Mononuclear cell (primary cell): ENCODE data around the gene CDH13. TPM values are rescaled to one million over a fixed set of nuclear protein-coding genes. Genes with fewer than 3 reads are reported as not detected.

Source experiments
- H3K27me3 ChIP-seq: 2 replicates; pipeline ENCODE4 v1.6.0; 2011; ENCODE audit warnings: low read length, control low read depth; ENCODE audit not compliant: insufficient read depth
- H3K4me1 ChIP-seq: 2 replicates; pipeline ENCODE4 v1.5.1; 2011; ENCODE audit warnings: mild to moderate bottlenecking, low read length, control low read depth; ENCODE audit not compliant: insufficient read depth
- H3K4me3 ChIP-seq: 2 replicates; pipeline ENCODE4 v1.5.1; 2011; ENCODE audit warnings: mild to moderate bottlenecking, low read length, moderate library complexity
- H3K9me3 ChIP-seq: 2 replicates; pipeline ENCODE4 v1.5.1; 2011; ENCODE audit warnings: low read depth, mild to moderate bottlenecking, control low read depth, low read length
- total RNA-seq: library from RNA; depleted of rRNA; stranded (reverse); fragments of >200 nt; gene quantifications from one replicate; pipeline ENCODE4 v1.2.3, GENCODE V29; 2012

The CDH13 gene
- total RNA-seq, 1 donor = 0.10 TPM

- no peaks in the 10 kb centered on the region for H3K27me3 ChIP-seq
- H3K4me1 ChIP-seq = no peaks in the 10 kb centered on the region
- no peak overlapping the region for H3K4me3 ChIP-seq
- H3K9me3 ChIP-seq = no peaks in the 10 kb centered on the region
Measured at GRCh38 chr16:83727751-83728352, 1101.1 kb downstream of the CDH13 start.

- Histone ChIP-seq H3K4me1 (no peaks in the 10 kb centered on the region), H3K4me3 (no peak overlapping the region)
Measured at GRCh38 chr16:83728492-83728891, 1101.7 kb downstream of the CDH13 start.

GRCh38 chr16:83730812-83731211 is 1104.0 kb downstream of the CDH13 start:
- Histone ChIP-seq H3K27me3 (no peaks in the 10 kb centered on the region), H3K9me3 (no peaks in the 10 kb centered on the region), H3K4me3 (no peak overlapping the region), H3K4me1 (no peaks in the 10 kb centered on the region)

More at GRCh38 chr16:83728492-83728891, 1101.7 kb downstream of the CDH13 start:
- no peaks in the 10 kb centered on the region for H3K9me3 ChIP-seq
- no peaks in the 10 kb centered on the region for H3K27me3 ChIP-seq

GRCh38 chr16:83732536-83732935 is 1105.8 kb downstream of the CDH13 start:
- H3K27me3 ChIP-seq = no peaks in the 10 kb centered on the region
- no peaks in the 10 kb centered on the region for H3K4me1 ChIP-seq
- H3K9me3 ChIP-seq = no peaks in the 10 kb centered on the region
- no peak overlapping the region for H3K4me3 ChIP-seq

- H3K4me1 ChIP-seq = no peaks in the 10 kb centered on the region
- H3K9me3 ChIP-seq = no peaks in the 10 kb centered on the region
- H3K4me3 ChIP-seq = no peak overlapping the region
- H3K27me3 ChIP-seq = no peaks in the 10 kb centered on the region
Measured at GRCh38 chr16:83733301-83733700, 1106.5 kb downstream of the CDH13 start.

GRCh38 chr16:83734136-83734535 is 1107.4 kb downstream of the CDH13 start:
- H3K4me1 ChIP-seq = no peaks in the 10 kb centered on the region
- no peak overlapping the region for H3K4me3 ChIP-seq
- no peaks in the 10 kb centered on the region for H3K27me3 ChIP-seq
- H3K9me3 ChIP-seq = no peaks in the 10 kb centered on the region

GRCh38 chr16:83737729-83738354 is 1111.1 kb downstream of the CDH13 start:
- Histone ChIP-seq H3K9me3 (no peaks in the 10 kb centered on the region), H3K4me1 (no peaks in the 10 kb centered on the region), H3K27me3 (no peaks in the 10 kb centered on the region), H3K4me3 (no peak overlapping the region)

- H3K9me3 ChIP-seq = no peaks in the 10 kb centered on the region
- peaks cover 2% of the 10 kb centered on the region for H3K4me1 ChIP-seq
- H3K4me3 ChIP-seq = no peak overlapping the region
- H3K27me3 ChIP-seq = no peaks in the 10 kb centered on the region
Measured at GRCh38 chr16:83738923-83739503, 1112.2 kb downstream of the CDH13 start.

- H3K4me3 ChIP-seq = no peak overlapping the region
- no peaks in the 10 kb centered on the region for H3K27me3 ChIP-seq
- peaks cover 12% of the 10 kb centered on the region for H3K4me1 ChIP-seq
- H3K9me3 ChIP-seq = no peaks in the 10 kb centered on the region
Measured at GRCh38 chr16:83742124-83742899, 1115.5 kb downstream of the CDH13 start.

GRCh38 chr16:83743241-83743640 is 1116.5 kb downstream of the CDH13 start:
- Histone ChIP-seq H3K4me1 (peaks cover 12% of the 10 kb centered on the region), H3K9me3 (no peaks in the 10 kb centered on the region), H3K4me3 (no peak overlapping the region), H3K27me3 (no peaks in the 10 kb centered on the region)

- H3K27me3 ChIP-seq = no peaks in the 10 kb centered on the region
- H3K4me1 ChIP-seq = peaks cover 12% of the 10 kb centered on the region
- no peak overlapping the region for H3K4me3 ChIP-seq
- no peaks in the 10 kb centered on the region for H3K9me3 ChIP-seq
Measured at GRCh38 chr16:83743720-83744119, 1117.0 kb downstream of the CDH13 start.

GRCh38 chr16:83744441-83744981 is 1117.7 kb downstream of the CDH13 start:
- H3K4me3 ChIP-seq = no peak overlapping the region
- H3K27me3 ChIP-seq = no peaks in the 10 kb centered on the region
- peaks cover 12% of the 10 kb centered on the region for H3K4me1 ChIP-seq
- no peaks in the 10 kb centered on the region for H3K9me3 ChIP-seq

- no peak overlapping the region for H3K4me3 ChIP-seq
- H3K9me3 ChIP-seq = no peaks in the 10 kb centered on the region
- no peaks in the 10 kb centered on the region for H3K27me3 ChIP-seq
- peaks cover 12% of the 10 kb centered on the region for H3K4me1 ChIP-seq
Measured at GRCh38 chr16:83746611-83747010, 1119.8 kb downstream of the CDH13 start.

- Histone ChIP-seq H3K4me1 (peaks cover 12% of the 10 kb centered on the region), H3K4me3 (no peak overlapping the region), H3K27me3 (no peaks in the 10 kb centered on the region), H3K9me3 (no peaks in the 10 kb centered on the region)
Measured at GRCh38 chr16:83747936-83748335, 1121.2 kb downstream of the CDH13 start.

- Histone ChIP-seq H3K27me3 (peaks cover 2% of the 10 kb centered on the region), H3K9me3 (peaks cover 8% of the 10 kb centered on the region), H3K4me3 (no peak overlapping the region), H3K4me1 (no peaks in the 10 kb centered on the region)
Measured at GRCh38 chr16:83755391-83755790, 1128.6 kb downstream of the CDH13 start.
